ENCODE data around the gene SH2D7. TPM values are rescaled to one million over a fixed set of nuclear protein-coding genes. Genes with fewer than 3 reads are reported as not detected.

SH2D7 gene
- total and polyA plus RNA-seq, 2 experiments from 2014 or later: 0.31 TPM; not detected in 1

DNA sequence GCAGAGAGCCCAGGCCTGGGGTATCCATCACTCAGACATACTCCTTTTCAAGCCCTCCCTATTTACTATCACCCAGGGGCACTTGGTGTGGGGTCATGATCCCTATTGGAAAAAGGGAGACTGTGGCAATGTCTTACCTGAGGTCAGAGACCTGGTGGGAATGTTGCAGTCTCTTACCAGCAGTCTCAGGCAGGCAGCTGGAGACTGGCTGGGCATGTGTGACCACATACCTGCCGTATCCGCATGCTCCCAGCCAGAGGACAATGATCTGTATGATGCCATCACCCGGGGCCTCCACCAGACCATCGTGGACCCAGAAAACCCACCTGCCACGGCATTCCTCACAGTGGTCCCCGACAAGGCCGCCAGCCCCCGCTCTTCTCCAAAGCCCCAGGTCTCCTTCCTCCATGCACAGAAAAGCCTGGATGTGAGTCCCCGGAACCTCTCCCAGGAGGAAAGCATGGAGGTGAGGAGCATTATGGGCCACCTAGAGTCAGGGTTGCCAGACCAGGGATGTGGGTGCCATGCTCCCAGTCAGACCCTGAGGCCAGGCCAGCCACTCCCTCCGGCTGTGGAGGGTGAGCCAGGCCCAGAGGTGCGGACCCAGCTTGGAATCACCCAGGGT is 5.9 kb downstream of the SH2D7 start:
- no peaks in the 10 kb centered on the region for H3K36me3 ChIP-seq (ENCODE audit: insufficient read depth)
- H4K20me1 ChIP-seq (replicated peaks; ENCODE audit: insufficient read depth): no peaks in the 10 kb centered on the region
- no peaks in the 10 kb centered on the region for H3K79me2 ChIP-seq (replicated peaks; ENCODE audit: insufficient read depth)
- H3K27me3 ChIP-seq (ENCODE audit: insufficient read depth): no peaks in the 10 kb centered on the region
- peaks cover 6% of the 10 kb centered on the region for H3K27me3 Mint-ChIP-seq (ENCODE audit: insufficient read depth, low read depth, poor library complexity)
- no peaks in the 10 kb centered on the region for H3K9me2 ChIP-seq (ENCODE audit: insufficient read depth)
- no peak overlapping the region for H3K4me3 ChIP-seq
- H3K27ac Mint-ChIP-seq: no peak overlapping the region
- no peaks in the 10 kb centered on the region for H3K4me1 Mint-ChIP-seq
- H3K27ac ChIP-seq (ENCODE audit: low read depth): no peak overlapping the region
- H3K4me2 ChIP-seq: no peak overlapping the region
- H3K36me3 Mint-ChIP-seq (ENCODE audit: low read depth): no peaks in the 10 kb centered on the region
- DNase-seq (ENCODE audit: low spot score): no peak
- TF ChIP-seq, protein P1, sequence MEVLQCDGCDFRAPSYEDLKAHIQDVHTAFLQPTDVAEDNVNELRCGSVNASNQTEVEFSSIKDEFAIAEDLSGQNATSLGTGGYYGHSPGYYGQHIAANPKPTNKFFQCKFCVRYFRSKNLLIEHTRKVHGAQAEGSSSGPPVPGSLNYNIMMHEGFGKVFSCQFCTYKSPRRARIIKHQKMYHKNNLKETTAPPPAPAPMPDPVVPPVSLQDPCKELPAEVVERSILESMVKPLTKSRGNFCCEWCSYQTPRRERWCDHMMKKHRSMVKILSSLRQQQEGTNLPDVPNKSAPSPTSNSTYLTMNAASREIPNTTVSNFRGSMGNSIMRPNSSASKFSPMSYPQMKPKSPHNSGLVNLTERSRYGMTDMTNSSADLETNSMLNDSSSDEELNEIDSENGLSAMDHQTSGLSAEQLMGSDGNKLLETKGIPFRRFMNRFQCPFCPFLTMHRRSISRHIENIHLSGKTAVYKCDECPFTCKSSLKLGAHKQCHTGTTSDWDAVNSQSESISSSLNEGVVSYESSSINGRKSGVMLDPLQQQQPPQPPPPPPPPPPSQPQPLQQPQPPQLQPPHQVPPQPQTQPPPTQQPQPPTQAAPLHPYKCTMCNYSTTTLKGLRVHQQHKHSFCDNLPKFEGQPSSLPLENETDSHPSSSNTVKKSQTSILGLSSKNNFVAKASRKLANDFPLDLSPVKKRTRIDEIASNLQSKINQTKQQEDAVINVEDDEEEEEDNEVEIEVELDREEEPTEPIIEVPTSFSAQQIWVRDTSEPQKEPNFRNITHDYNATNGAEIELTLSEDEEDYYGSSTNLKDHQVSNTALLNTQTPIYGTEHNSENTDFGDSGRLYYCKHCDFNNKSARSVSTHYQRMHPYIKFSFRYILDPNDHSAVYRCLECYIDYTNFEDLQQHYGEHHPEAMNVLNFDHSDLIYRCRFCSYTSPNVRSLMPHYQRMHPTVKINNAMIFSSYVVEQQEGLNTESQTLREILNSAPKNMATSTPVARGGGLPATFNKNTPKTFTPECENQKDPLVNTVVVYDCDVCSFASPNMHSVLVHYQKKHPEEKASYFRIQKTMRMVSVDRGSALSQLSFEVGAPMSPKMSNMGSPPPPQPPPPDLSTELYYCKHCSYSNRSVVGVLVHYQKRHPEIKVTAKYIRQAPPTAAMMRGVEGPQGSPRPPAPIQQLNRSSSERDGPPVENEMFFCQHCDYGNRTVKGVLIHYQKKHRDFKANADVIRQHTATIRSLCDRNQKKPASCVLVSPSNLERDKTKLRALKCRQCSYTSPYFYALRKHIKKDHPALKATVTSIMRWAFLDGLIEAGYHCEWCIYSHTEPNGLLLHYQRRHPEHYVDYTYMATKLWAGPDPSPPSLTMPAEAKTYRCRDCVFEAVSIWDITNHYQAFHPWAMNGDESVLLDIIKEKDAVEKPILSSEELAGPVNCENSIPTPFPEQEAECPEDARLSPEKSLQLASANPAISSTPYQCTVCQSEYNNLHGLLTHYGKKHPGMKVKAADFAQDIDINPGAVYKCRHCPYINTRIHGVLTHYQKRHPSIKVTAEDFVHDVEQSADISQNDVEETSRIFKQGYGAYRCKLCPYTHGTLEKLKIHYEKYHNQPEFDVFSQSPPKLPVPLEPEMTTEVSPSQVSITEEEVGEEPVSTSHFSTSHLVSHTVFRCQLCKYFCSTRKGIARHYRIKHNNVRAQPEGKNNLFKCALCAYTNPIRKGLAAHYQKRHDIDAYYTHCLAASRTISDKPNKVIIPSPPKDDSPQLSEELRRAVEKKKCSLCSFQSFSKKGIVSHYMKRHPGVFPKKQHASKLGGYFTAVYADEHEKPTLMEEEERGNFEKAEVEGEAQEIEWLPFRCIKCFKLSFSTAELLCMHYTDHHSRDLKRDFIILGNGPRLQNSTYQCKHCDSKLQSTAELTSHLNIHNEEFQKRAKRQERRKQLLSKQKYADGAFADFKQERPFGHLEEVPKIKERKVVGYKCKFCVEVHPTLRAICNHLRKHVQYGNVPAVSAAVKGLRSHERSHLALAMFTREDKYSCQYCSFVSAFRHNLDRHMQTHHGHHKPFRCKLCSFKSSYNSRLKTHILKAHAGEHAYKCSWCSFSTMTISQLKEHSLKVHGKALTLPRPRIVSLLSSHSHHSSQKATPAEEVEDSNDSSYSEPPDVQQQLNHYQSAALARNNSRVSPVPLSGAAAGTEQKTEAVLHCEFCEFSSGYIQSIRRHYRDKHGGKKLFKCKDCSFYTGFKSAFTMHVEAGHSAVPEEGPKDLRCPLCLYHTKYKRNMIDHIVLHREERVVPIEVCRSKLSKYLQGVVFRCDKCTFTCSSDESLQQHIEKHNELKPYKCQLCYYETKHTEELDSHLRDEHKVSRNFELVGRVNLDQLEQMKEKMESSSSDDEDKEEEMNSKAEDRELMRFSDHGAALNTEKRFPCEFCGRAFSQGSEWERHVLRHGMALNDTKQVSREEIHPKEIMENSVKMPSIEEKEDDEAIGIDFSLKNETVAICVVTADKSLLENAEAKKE (CRISPR knock-in tag; IDR thresholded peaks at IDR 0.05): no peak
- TF ChIP-seq ZNF331 (CRISPR knock-in tag; IDR thresholded peaks at IDR 0.05; ENCODE audit: low read depth) (no peak), EZH2phosphoT487 (IDR thresholded peaks at IDR 0.05; ENCODE audit: unreplicated experiment) (no peak)
- TF ChIP-seq, protein P2, sequence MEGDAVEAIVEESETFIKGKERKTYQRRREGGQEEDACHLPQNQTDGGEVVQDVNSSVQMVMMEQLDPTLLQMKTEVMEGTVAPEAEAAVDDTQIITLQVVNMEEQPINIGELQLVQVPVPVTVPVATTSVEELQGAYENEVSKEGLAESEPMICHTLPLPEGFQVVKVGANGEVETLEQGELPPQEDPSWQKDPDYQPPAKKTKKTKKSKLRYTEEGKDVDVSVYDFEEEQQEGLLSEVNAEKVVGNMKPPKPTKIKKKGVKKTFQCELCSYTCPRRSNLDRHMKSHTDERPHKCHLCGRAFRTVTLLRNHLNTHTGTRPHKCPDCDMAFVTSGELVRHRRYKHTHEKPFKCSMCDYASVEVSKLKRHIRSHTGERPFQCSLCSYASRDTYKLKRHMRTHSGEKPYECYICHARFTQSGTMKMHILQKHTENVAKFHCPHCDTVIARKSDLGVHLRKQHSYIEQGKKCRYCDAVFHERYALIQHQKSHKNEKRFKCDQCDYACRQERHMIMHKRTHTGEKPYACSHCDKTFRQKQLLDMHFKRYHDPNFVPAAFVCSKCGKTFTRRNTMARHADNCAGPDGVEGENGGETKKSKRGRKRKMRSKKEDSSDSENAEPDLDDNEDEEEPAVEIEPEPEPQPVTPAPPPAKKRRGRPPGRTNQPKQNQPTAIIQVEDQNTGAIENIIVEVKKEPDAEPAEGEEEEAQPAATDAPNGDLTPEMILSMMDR (conservative IDR thresholded peaks at IDR 0.05; ENCODE audit: low read depth in 2 of 2): no peak
- H3K9me3 Mint-ChIP-seq: no peaks in the 10 kb centered on the region
- H3K4me3 Mint-ChIP-seq: no peak overlapping the region
- no peak overlapping the region for H2AFZ ChIP-seq
- no peaks in the 10 kb centered on the region for H3F3A ChIP-seq (replicated peaks; ENCODE audit: low read depth)
- no peaks in the 10 kb centered on the region for H3K4me1 ChIP-seq (ENCODE audit: insufficient read depth)
- ATAC-seq: no peak; the same call in 2 of the 3 replicates
